CD4-positive, alpha-beta T cell treated with Interleukin-1 beta for 1 hour (primary cell): ENCODE measurements around the gene FCAMR.
A peak's percentile ranks its signal among the peaks of the same experiment; 100 is the strongest.

ENCODE experiments used
- DNase-seq, 2 donors: peaks; one replicate each; pipeline ENCODE4 v3.0.0-alpha.2; 2020 to 2022

Gene FCAMR, protein sequence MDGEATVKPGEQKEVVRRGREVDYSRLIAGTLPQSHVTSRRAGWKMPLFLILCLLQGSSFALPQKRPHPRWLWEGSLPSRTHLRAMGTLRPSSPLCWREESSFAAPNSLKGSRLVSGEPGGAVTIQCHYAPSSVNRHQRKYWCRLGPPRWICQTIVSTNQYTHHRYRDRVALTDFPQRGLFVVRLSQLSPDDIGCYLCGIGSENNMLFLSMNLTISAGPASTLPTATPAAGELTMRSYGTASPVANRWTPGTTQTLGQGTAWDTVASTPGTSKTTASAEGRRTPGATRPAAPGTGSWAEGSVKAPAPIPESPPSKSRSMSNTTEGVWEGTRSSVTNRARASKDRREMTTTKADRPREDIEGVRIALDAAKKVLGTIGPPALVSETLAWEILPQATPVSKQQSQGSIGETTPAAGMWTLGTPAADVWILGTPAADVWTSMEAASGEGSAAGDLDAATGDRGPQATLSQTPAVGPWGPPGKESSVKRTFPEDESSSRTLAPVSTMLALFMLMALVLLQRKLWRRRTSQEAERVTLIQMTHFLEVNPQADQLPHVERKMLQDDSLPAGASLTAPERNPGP

DNA sequence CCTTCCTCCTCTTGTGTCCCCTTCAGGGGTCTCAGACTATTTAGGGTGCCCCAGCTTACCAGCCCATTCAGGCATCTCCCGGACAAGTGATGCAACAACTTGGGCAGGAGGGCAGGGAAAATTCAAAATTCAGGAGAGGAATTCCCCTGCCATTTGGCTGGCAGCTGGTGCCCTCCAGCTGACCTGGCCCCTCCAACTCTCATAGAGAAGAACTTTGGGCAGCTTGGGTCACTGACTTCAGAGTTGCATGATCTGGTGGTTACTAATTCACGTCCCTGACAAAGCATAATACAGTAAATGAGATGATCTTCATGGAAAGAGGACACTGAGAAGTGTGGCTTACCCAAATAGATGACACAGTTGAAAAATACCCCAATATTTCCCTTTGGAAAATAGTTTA, at the start of gene FCAMR:
FCAMR (minus strand) TSS at position 15 of the 400 bp plus-strand sequence. CDS start 335 bp downstream, outside the sequence.
- no peak for DNase-seq

DNA sequence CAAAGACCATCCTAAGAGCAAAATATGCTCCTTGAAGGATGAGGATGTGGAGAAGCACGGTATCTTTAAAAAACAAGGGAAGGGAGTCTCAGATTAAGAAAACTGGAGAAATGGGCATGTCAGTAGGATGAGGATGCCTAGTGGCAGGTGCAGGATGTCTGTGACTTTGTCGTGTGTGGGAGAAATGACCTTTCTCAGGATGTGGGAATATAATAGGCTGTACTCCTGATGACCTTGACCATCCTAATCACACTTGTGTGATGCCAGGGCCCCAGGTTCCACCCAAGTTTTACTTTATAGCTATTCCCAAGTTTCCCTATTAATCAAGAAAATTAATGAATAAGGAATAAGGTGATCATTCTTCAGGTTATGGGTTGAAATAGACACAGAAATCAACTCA, 49.4 kb upstream of the FCAMR start:
- no peak for DNase-seq

DNA sequence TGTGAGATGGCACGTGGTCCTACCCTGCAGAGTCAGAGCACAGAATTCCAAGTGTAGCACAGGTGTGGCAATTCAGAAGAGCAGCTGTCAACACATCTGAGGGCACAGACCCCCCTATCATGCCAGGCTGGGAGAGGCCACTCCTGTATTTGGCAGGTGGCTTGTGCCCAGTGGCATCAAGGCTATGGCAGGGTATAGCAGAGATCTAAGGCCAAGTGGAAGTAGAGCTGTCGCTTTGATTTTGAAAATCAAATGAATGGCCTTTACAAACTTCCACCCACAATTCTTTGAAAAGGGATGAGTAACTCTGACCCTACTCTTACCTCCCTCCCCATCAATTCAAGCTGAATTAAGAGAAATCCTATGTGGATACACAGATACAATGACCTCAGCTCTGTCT, 48.9 kb upstream of the FCAMR start:
- no peak for DNase-seq

DNA sequence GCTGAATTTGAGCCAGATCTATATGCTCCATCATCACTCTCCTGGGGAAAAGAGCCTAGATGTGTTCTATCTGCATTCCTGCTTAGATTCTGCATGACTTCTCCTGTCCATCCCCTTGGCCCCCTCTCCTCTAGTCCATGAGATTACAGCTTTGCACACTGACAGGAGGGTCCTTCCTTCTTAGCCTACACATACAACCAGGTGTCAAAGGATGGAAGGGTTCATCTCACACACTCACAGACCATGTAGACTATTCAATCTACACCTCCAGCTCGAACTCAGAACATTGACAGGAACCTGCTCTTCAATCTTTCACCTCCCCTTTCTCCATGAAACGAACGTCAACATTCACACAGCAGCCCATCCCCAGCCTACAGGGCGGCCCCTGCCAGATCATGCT, 48.4 kb upstream of the FCAMR start:
- no peak for DNase-seq

DNA sequence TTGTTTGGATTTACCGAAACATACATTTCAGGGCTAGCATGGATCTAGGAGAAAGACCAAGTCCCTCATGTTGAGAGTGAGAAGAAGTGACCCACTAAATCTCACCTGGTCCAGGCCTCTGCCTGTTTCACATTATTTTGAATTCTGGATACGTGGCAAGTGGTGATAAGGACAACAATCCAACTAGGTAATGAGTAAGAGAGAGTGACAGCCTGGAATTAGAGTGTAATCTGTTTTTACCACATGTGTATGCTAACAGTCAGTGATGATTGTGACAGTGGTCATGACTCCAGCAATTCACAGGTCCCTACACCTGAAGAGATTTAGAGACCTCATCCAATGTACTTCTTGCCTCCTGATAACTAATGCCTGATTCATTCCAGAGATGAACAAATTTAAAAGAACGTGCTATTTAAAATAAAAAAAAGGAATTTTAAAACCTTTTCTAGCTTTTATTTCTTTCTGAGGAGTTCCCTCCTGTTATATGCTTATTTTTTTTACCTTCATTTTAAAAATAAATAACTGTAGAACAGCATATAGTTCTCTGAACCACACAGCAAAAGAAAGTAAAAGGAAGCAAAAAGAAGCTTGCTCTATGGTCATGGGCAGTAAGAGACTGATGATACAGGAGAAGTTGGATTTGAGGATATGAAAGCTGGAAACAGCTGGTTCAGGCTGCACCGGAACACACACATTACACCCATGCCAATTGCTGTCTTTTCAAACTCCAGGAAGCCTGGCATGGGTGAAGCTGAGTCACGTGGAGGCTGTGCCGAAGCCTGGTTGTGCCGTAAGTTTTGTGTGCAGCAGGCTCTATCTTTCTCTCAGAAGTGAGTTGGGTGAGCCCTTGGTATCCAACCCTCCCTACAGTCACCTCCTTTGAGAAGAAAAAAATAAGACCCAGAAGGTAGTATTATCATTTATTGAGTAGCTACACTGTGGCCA, 47.6 kb upstream of the FCAMR start:
- DNase-seq: peak in 1 of 2 donors; percentile 7

DNA sequence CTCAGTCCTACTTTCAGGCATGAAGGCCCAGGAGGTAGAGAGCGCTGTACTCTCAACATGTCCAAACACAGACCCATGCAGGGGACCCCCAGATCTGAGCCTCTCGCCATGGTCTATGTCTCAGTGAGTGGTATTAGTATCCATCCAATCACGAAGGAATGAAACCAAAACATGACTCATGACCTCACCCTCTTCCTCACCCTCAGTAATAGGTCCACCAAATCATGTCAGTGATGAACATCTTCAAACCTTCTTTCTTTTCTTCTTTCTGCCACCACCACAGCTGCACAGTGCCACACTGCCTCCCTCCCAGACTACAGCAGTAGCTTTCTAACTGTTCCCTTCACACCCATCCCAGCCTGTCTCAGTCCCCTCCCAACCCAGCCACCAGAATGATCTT, 45.5 kb upstream of the FCAMR start:
- DNase-seq: no peak

DNA sequence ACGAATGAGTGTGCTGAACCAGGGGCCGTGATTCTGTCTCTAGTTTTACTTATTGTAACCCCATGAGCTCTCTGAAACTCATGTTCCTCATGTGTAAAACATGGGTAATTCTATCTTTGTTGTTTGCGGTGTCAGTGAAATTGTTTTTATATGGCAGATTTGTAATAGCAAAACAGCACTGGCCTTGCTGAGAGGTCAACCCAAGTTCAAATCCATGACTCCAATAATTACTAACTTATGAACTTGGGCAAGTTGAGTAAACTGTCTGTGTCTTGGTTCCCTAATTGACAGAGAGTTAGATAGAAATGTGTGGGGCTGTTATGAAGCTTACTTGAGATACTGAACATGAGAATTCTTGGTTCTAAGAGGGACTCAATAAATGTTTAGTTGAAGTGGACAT, 44.5 kb upstream of the FCAMR start:
- DNase-seq: no peak

DNA sequence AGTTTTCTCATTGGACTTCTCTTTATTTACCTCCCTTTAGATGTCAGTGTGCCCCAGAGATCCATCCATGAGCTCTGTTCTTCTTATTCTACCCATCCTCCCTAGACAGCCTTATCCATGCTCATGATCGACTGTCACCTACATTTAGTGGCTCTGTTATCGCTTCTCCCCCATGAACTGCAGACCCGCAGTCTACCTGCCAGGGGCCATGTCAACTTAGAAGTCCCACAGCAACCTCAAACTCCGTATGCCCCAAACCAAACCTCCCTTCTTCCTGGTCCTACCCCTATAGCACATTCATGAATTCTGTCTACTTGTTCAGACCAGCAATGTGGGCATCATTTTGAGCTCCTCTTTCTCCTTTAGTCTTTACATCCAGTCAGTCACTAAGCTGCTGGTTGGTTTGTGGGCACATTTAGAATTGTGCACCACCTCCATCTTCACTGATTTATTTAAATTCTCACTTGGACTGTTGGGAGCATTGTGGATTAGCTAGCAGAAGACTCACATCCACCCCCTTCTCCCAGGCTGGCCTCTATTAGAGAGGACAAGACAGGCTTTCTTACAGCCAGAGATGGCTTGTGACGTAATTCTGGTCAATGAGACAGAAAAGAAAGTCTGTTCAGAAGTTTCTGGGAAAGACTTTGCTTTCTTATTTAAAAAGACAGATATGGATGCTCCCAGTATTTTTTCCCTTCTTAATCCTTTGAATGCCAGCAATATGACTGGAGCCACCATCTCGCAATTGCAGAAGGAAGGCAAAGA, 43.2 kb upstream of the FCAMR start:
- DNase-seq: no peak

DNA sequence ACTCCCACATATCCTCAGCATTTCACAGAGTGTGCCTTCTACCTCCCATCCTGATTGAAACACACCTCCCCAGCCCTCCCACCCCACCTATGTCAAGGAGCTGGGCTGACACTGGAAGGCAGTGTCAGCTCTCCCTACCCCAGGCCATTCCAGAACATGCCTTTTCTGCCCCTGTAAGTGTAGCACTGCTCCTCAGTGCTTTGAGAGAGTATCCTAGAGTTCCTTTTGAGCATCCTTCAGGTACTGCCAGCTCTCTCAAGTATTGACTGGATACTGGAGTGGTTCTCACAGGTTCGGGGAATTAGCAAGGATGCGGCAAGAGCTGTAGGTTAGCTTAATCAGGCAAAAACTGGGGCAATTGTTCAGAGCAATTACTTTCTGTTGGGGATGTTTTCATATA, 40.5 kb upstream of the FCAMR start:
- no peak for DNase-seq

DNA sequence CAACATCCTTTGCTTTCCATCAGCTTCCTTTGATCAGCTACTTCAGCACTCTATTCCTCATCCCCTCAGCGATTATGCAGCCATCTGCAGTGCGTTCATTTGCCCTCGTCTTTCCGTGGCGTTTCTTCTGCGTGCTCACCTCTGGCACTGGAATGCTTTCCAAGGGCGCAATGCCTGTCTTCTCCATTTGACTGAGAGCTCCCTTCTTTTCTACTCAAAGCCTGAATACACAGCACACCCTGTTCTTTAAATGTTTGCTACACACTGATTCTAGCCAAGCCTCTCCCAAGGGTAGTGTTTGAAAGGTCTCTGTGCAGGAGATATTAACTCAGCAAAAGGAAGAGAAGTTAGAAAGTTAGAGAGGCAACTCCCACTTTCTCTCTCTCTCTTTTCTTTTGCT, 39.7 kb upstream of the FCAMR start:
- DNase-seq: no peak

DNA sequence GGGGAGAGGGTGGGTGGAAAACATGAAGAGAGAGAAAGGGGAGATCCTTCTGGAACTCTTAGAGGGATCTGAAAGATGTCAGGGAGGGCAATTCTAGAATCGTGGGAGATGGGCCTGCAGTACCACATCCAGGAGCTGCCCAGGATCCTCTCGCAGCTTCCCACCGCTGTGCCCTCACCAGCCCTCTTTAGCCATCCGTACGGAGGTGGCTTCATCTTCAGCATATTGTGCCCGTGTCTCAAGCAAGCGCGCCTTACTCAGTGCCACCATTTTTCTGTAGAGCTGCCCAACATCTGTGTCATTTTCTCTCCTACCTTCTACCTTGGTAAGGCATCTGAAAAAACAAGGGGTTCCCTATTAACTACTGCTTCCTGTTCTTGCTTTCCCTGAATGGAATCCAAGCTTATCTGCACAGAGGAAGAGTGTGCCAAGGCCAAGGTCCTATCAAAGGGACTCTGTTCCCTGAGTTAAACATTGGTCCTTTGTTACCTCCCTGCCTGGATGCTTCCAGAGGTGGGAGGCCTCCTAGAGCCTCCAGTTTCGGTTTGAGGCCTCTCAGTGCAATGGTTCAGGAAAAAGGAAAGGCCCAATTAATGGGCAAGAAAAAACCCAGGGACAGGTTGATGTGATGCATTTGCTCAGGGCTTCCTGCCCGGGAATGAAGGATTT, 39.1 kb upstream of the FCAMR start:
- DNase-seq: no peak

DNA sequence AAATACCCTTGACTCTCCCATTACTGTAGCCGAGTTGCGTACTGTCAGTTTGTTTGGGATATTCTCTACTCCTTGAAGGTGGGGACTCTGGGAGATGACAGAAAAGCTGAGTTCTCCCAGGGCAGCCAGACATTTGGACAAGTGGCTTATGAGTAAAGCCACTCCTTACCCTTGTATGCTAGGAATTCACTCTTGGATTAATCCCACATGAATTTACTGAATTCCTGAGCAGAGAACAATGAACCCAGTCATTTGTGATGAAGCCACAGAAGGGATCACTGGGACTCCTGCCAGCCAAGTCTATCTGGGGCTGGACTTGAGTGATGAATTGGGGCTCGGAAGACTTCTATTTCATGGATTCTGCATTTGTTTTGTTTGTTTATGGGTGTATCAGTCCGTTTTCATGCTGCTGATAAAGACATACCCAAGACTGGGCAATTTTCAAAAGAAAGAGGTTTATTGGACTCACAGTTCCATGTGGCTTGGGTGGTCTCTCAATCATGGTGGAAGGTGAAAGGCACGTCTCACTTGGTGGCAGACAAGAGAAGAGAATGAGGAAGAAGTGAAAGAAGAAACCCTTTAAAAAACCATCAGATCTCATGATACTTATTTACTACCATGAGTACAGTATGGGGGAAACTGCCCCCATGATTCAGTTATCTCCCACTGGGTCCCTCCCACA, 37.2 kb upstream of the FCAMR start:
- DNase-seq: no peak

DNA sequence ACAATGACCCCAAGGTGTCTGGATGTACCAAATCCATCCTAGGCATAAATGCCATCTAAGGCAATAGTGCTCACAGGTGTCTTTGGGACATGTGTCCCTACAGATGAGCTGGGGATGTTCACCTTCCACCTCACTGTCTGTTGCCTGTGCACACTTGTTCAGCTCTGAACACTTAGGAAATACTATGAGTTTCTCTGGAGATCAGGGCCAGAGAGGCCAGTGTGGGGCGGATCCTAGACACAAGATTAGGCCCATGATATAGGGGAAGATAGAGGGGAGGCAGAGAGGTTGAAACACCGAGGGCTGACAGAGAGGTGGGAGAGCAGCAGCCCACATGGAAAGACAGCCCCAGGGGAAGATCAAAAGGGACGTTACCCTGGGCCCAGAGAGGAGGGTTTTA, 36.7 kb upstream of the FCAMR start:
- no peak for DNase-seq

DNA sequence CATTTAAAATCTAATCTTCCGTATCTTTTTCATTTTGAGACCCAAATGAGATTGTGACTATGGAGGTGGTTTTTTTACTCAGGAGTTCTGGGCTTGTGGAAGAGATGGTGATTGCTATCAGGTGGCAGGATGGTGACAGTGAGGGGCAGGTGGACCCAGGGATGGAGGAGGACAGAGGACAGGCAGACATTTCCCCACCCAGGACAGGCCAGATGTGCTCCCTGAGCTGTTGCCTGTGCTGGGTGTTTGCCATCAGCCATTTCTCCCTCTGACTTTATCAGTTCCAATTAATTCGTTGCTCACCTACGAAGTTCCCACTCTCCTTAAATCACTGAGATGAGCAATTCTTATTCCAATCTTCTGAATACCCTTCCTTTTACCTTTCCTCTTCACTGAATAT, 35.8 kb upstream of the FCAMR start:
- no peak for DNase-seq

DNA sequence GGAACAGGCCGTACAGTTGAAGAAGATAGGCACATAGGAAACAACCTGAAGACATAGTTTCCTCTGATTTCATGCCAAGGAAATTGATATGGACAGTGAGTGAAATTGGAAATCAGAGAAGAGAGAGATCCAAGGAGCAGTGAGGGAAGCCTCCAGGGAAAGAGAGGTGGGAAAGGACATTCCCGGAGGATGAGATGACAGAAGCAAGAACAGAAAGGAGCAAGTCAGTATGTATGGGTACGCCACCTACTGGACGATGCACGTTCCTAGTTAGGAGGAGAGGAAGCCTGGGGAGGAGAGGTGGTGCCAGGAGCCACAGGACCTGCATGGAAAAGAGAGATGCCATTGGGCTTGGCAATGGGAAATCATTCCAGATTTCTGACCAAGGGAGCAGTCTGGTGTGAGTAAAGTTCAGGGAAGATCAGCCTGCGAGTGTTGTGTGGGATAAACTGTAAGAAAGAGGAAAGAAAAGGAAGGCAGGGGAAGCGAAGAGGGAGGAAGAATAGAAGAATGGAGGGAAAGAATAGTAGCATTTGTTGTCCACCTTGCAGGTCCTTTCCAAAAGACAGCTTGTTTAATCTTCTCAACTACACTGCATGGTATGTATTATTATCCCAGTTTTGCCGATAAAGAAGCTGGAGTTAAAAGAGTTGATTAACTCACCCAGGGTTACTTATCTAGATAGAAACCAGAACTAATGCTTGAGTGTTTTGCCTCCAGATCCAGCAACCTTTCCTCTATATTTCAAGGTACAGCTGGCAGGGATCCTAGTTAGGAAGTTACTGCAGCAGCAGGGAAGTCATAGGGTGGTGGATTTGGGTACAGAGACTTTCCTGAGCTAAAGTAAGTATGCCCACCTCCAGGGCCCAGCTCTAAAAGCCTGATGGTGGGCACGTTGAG, 34.9 kb upstream of the FCAMR start:
- peak; percentile 19 to 34 for DNase-seq

DNA sequence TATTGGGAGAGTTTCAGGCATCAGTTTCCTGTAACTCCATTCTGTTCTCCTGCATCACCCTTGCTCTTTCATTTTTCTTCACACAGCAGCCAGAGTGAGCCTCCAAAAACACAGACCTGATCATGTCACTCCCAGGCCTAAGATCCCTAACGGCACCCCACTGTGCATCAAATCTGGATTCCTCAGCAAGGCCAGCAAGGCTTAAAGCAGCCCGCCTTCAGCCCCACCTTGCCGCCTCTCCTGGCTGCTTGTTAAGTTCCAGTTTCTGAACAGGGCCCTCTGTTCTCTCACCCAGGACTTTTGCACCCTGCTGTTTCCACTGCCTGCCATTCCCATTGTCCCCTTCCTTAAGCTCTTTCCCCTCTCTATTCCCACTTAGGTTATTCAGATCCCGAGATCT, 33.0 kb upstream of the FCAMR start:
- DNase-seq: no peak

DNA sequence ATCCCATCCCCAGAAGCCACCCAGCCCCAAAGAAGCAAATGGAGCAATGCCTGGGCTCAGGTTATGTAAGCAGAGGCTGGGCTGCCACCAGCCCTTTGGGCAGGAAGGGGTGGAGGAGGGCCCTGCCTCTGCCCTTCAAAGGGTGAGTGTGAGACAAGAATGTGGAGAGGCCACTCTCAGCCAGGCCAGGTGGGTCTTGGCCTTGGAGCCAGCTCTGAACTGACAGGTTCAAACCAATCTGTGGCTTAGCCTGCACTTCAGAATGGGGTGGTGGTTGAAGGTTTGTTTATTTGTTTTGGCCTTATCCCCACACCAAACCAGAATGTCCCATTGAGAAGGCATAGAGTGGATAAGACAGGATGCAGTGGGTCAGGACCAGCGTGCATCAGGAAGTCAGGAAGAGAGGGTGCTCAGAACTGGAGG, 32.5 kb upstream of the FCAMR start:
- no peak for DNase-seq

DNA sequence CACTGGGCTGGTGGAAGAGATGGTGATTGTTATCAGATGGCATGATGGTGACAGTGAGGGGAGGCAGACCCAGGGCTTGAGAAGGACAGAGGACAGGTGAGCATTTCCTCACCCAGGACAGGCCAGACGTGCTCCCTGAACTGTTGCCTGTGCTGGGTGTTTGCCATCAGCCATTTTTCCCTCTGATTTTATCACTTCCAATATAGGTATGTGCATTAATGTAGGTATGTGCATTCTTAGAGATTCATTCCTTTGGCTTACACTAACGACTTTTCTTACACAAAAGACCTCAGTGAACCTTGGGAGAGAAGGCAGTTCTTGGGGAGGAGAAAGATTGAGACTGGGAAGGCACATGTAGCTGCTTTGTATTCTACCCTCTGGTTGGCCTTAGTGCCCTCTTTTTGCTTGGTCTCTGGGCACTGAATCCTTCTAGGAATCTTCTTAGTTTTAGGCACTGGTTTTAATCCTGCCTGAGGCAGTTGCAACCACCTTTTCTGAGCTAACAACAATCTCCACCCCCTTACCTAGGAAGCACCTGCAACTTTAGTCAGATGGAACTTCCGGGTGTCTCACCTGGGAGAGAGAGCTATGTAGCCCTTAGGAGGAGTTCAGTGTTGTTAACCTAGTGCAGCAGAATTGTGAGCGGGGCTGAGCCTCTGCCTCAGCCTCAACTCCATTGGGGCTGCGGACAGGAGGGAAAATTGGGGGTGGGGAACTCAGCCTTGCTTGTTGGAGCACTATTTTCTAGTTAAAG, 31.4 kb upstream of the FCAMR start:
- DNase-seq: no peak

DNA sequence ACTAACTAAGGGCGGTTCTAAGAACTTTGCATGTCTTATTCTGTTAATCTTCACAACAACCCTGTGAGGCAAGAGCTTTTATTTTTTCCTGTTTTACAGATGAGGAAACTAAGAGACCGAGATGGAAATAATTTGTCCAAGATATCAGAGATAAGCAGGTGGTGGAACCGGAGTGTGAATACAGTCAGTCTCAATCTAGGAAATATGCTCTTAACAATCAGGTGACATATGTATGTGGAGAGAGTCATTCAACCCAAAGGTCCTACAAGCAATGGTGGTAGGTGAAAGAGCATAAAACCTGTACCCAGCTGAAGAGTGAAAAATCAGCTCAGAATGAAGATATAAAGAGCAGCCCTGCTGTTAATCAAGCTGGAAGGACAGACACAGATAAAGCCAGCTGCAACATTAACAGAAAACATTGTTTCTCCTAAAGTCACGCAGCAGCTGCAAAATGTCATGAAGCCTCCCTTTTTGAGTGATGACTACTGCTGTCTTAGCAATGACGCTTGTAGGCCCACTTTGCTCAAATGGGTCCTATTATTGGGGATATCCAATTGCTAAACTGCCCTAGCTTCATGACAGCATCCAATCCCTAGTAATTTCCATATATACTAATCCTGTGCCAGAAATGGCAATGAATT, 30.5 kb upstream of the FCAMR start:
- no peak for DNase-seq
